NCI-H2171 treated with DMSO at 0.1 percent for 48 hours (cell line): ENCODE results near the gene EED.
"Not testable (repeated sequence)": the region's sequence is repeated elsewhere in the genome, so short reads cannot be mapped to it uniquely, and the experiment has no call there.

Experiments
- DNase-seq: peaks from one replicate; lab custom pipeline; 2025; lab: John Stamatoyannopoulos, UW

Gene EED

GRCh38 chr11:86218125-86219084 is 26.1 kb upstream of the EED start:
- DNase-seq: peak; percentile 92

- no peak for DNase-seq
Observed at GRCh38 chr11:86219311-86220193, 25.0 kb upstream of the EED start.

GRCh38 chr11:86220653-86221052 is 23.9 kb upstream of the EED start:
- DNase-seq: no peak

- DNase-seq: no peak
Observed at GRCh38 chr11:86222081-86222480, 22.5 kb upstream of the EED start.

- not testable (repeated sequence) for DNase-seq
Observed at GRCh38 chr11:86224575-86224974, 20.0 kb upstream of the EED start.

GRCh38 chr11:86225344-86225743 is 19.2 kb upstream of the EED start:
- not testable (repeated sequence) for DNase-seq

GRCh38 chr11:86228269-86229038 is 16.1 kb upstream of the EED start:
- DNase-seq: no peak

GRCh38 chr11:86229039-86229330 is 15.6 kb upstream of the EED start:
- DNase-seq: not testable (repeated sequence)

- DNase-seq: no peak
Observed at GRCh38 chr11:86230179-86230804, 14.3 kb upstream of the EED start.

GRCh38 chr11:86230921-86231434 is 13.6 kb upstream of the EED start:
- DNase-seq: no peak

- no peak for DNase-seq
Observed at GRCh38 chr11:86232556-86232955, 12.0 kb upstream of the EED start.

GRCh38 chr11:86234831-86235461 is 9.6 kb upstream of the EED start:
- peak; percentile 77 for DNase-seq

GRCh38 chr11:86237267-86237804 is 7.2 kb upstream of the EED start:
- no peak for DNase-seq

- DNase-seq: no peak
Observed at GRCh38 chr11:86240164-86240563, 4.4 kb upstream of the EED start.

- DNase-seq: no peak
Observed at GRCh38 chr11:86241956-86242535, 2.5 kb upstream of the EED start.

- no peak for DNase-seq
Observed at GRCh38 chr11:86243396-86243795, 1.2 kb upstream of the EED start.

- no peak for DNase-seq
Observed at GRCh38 chr11:86244063-86244521, 461 bp upstream of the EED start.

GRCh38 chr11:86245369-86246292 is 1.1 kb downstream of the EED start:
- peak; percentile 89 for DNase-seq

GRCh38 chr11:86246293-86246675 is 1.7 kb downstream of the EED start:
- DNase-seq: peak; percentile 73
